ENCODE data around the gene GALNT9.
"Not testable (repeated sequence)": the region's sequence is repeated elsewhere in the genome, so short reads cannot be mapped to it uniquely, and the experiment has no call there.

The GALNT9 gene

GRCh38 chr12:132266370-132266769 lies 63.0 kb downstream of the GALNT9 start:
- no peak overlapping the region for H3K27ac ChIP-seq
- TF ChIP-seq, protein P1, sequence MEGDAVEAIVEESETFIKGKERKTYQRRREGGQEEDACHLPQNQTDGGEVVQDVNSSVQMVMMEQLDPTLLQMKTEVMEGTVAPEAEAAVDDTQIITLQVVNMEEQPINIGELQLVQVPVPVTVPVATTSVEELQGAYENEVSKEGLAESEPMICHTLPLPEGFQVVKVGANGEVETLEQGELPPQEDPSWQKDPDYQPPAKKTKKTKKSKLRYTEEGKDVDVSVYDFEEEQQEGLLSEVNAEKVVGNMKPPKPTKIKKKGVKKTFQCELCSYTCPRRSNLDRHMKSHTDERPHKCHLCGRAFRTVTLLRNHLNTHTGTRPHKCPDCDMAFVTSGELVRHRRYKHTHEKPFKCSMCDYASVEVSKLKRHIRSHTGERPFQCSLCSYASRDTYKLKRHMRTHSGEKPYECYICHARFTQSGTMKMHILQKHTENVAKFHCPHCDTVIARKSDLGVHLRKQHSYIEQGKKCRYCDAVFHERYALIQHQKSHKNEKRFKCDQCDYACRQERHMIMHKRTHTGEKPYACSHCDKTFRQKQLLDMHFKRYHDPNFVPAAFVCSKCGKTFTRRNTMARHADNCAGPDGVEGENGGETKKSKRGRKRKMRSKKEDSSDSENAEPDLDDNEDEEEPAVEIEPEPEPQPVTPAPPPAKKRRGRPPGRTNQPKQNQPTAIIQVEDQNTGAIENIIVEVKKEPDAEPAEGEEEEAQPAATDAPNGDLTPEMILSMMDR (IDR thresholded peaks at IDR 0.05): no peak
- TF ChIP-seq ZFX (IDR thresholded peaks at IDR 0.05; ENCODE audit: borderline replicate concordance): no peak

GRCh38 chr12:132265822-132266221 lies 63.6 kb downstream of the GALNT9 start:
- not testable (repeated sequence) for H3K27ac ChIP-seq

GRCh38 chr12:132265056-132265800 lies 64.2 kb downstream of the GALNT9 start:
- no peak overlapping the region for H3K27ac ChIP-seq
- TF ChIP-seq ZFX (IDR thresholded peaks at IDR 0.05; ENCODE audit: borderline replicate concordance): no peak
- TF ChIP-seq, protein P1 (IDR thresholded peaks at IDR 0.05): no peak

DNA sequence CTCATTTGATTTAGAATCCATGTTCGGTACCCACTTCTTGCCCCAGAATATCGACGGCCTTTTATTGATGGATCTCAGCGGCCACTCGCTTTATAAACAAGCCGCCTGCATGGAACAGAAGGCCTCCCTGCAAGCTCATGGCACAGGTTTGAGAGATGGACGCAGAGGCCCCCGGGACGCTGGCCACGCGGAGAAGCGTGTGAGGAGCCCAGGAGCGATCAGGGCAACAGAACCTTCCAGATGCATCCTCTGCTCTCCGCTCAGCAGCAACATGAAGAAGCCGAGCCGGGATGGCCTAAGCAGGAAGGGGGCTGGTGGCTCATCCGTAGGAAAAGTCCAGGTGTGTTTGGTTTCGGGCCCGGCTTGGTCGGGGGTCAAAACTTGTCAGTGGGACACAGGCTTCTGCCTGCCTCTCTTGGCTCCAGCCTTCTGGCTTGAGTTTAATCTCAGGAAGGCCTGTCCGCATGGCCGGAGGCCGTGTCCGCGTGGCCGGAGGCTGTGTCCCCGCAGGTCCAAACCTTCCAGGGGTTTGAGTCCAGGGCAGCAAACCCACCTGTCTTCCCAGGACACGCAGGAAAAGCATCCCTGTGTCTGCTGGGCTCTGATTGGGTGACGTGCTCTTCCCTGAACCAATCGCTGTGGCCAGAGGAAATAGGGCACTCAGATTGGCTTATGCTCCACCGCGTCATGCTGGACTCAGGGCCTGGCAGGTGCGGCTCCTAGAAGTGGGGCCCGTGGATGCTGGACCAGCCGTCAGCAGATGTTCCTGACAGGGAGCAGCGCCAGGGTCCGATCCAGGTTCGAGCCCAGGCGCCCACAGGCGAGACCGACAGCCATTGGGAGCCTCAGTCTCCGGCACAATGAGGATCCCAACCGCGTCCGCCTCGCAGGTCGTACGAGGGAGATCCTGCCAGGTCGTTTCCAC lies 65.0 kb downstream of the GALNT9 start:
- H3K27ac ChIP-seq: no peak overlapping the region
- TF ChIP-seq, protein P1 (IDR thresholded peaks at IDR 0.05): no peak
- no peak for TF ChIP-seq ZFX (IDR thresholded peaks at IDR 0.05; ENCODE audit: borderline replicate concordance)

DNA sequence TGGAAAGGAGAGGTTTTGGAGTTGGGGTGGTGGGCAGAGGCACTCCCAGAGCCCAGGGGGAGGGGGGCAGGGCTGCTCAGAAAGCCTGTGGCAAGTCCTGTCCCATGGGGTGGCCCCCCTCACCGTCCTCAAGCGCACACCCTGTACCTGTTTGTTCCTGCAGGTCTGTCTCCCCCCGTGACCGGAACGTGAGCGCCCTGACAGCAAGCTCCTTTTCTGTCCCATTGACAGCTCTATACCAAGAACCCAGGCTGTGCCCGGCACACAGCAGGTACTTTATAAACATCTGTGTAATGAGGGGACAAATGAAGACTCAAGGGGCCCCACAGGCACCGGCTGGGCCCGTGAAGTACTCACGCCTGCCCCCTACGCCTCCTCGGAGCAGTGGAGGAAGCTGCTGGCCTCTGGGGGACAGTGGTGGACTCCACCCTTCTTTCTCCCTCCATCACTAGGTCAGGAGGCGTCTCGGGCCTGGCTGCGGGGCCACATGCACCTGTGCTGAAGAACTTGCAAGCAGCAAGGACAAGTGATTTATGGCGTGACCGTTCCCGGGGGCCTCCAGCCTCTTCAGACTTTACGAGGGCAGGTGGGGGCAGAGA lies 65.8 kb downstream of the GALNT9 start:
- TF ChIP-seq, protein P1 (IDR thresholded peaks at IDR 0.05): no peak
- TF ChIP-seq ZFX (IDR thresholded peaks at IDR 0.05; ENCODE audit: borderline replicate concordance): no peak
- no peak overlapping the region for H3K27ac ChIP-seq

- TF ChIP-seq ZFX (IDR thresholded peaks at IDR 0.05; ENCODE audit: borderline replicate concordance): no peak
- TF ChIP-seq, protein P1 (IDR thresholded peaks at IDR 0.05): no peak
- no peak overlapping the region for H3K27ac ChIP-seq
Observed at GRCh38 chr12:132263061-132263360, 66.4 kb downstream of the GALNT9 start.

- no peak overlapping the region for H3K27ac ChIP-seq
- TF ChIP-seq ZFX (IDR thresholded peaks at IDR 0.05; ENCODE audit: borderline replicate concordance): no peak
- TF ChIP-seq, protein P1 (IDR thresholded peaks at IDR 0.05): no peak
Observed at GRCh38 chr12:132262256-132263060, 66.9 kb downstream of the GALNT9 start.

Data from 22Rv1 (cell line).